HG03103 (cell line): ENCODE data around the gene C3orf52.
"Not testable (repeated sequence)": the region's sequence is repeated elsewhere in the genome, so short reads cannot be mapped to it uniquely, and the experiment has no call there.

Source experiments
- ATAC-seq: cut with Tn5 transposase; IDR thresholded peaks from one replicate; pipeline ENCODE4 v1.9.1; 2021; ENCODE audit warnings: low read depth; ENCODE audit not compliant: unreplicated experiment

C3orf52 gene, protein sequence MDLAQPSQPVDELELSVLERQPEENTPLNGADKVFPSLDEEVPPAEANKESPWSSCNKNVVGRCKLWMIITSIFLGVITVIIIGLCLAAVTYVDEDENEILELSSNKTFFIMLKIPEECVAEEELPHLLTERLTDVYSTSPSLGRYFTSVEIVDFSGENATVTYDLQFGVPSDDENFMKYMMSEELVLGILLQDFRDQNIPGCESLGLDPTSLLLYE

DNA sequence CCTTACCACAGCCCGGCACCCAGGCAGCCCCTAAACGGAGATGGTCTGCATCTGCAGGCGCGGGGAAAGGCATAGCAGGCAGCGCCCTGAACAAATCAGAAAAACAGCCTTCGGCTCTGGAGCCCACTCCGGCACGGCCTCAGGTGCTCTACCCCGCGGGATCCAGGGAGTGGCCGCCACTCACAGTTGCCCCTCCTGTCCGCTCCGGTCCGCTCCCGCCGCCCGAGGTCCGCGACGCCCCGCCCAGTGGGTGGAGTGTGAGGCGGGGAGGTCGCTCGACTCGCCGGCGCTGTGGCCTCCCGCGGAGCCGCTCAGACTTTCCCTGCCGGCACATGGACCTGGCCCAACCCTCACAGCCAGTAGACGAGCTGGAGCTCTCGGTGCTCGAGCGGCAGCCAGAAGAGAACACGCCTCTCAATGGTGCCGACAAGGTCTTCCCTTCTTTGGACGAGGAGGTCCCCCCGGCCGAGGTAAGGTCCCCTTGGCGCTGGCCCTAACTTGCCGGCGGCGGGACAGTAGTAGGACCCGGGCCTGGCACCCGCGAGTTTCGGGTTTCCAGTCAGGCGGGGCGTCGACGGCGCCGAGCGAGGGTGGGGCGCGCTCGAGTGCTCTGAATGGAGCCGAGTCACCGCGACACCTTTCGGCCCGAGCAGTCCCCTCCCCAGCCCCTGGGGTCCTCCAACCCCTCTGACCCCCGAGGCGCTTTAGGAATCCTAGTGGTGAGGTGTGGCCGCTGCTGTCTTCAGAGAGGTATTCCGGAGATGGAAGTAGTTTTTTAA lies at the start of gene C3orf52:
TSS of gene C3orf52 (plus strand) at position 314 of the 779 bp plus-strand sequence. CDS start at position 333, 19 bp downstream.
- peak; percentile 87 for ATAC-seq

DNA sequence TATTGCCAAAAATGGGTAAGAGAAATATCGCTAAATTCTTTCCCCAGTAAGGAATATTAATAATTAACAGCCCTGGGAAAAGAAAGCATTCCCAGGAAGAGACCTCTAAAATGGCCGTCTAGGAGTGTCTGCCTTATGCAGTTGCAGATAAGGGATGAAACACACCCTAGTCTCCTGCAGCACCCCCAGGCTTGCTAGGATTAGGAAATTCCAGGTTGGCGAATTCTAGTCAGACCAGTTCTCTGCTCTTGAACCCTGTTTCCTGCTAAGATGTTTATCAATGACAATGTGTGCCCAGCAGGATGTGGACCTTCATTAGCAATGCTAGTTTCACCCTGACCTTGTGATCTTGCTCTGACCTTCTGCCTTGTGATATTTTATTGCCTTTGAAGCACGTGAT lies 49.0 kb upstream of the C3orf52 start:
- ATAC-seq = not testable (repeated sequence)

DNA sequence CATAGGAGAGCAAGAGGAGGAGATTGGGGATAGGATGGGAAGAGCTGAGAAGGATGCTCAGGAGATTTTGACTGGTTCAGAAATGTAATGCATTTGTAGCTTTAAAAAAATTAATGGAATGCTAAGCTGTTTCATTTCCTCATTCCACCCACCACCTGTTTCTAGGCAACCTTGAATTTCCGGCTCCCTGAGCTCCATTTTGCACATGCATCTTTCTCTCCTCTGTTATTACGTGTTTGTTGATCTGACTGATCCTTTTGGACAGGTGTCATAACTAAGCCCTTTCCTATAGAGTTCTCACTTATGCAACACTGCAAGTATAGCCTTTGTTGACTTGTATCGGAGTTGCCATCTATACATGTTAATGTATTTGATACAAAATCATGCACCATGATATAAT lies 47.3 kb upstream of the C3orf52 start:
- ATAC-seq = peak; percentile 67

DNA sequence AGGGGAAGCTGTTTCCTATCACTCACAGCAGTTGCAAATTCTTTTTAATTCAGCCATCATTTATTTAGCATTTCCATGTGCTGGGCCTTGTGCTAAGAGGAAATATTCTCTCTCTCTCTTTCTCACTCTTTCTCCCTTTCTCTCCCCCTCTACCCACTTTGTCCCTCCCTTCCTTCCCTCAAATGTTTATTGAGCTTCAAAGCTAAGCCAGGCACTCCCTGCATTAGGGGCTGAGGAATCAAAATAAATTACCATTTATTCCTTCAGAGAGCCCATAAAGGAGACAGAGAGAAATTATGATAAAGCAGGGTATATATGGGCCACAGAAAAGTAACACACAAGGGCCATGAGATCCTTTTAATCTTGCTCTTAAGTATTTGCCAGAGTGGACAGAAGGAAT lies 44.9 kb upstream of the C3orf52 start:
- ATAC-seq = no peak

DNA sequence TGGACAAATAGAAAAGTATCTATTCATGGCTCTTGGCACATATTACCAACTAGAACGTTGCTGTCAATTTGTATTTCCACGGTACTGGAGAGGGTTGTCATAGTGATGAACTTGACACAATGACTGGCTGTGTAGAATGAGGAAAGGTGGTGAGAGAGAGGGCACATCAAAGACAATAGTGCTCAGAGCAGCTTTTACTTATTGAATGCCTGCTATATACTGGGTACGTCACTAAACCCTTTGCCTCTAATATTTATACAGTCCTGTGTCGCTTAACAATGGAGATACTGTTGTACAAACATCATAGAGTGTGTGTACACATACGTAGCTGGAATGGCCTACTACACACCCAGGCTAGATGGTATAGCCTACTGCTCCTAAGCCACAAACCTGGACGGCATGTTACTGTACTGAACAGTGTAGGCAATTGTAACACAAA lies 43.3 kb upstream of the C3orf52 start:
- no peak for ATAC-seq

DNA sequence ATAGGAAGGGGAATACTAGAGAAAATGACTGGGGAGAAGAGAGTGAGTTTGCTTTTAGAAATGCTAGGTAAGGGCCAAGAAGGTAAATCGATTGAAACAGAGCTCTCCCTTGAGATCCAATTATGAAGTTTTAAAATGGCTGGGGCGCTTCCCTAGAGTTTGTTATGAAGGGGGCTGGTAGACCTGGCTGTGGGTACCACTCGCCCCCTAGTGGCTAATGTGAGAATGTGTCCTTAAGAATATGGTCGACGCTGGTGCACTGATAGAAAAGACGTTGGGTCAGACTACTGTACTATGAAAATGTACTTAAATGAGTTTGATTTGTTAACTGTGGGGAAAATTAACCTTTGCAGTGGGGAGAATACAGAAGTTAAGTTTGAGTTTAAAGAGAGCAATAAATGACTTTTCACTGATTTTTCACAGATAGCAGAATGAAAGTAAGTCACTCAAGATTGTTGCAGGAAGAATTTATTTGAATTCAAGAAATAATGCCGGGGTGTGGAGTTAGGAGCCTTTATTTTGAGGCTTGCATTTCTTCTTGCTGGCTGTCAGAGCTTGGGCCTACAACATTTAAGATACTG lies 42.5 kb upstream of the C3orf52 start:
- ATAC-seq = peak; percentile 80

DNA sequence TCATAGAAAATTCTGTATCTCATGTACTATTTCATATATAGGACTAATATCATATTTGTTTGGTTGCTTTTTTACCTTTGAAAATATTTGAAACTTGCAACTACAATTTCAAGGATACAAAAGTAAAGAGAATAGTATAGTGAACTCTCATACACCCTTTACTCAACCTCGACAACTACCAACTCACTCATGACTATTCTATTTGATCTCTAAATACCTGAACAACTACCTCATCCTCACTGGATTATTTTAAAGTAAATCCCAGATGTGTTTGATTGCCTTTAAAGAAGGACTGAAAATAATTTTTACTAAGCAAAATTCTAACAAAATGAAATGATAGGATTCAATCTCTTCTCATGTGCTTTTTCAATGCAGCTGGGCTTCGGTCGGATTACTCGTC lies 39.6 kb upstream of the C3orf52 start:
- no peak for ATAC-seq

DNA sequence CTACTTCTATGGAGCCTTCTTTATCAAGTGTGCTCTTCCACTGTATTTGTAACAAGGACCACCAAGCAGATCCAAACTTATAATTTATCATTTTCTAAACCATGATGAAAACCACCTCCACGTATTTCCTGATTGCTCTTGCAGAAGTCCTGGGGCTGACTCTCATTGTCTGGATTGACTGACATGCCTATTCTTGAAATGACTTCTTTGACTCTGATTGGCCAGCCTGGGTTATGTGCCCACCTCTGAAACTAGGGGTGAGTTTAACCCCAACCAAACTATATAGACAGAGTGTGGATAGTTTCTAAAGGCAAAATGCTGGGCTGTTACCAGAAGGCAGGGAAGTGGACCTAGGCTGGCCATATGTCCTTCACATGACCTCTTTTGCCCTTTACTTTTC lies 38.9 kb upstream of the C3orf52 start:
- no peak for ATAC-seq

DNA sequence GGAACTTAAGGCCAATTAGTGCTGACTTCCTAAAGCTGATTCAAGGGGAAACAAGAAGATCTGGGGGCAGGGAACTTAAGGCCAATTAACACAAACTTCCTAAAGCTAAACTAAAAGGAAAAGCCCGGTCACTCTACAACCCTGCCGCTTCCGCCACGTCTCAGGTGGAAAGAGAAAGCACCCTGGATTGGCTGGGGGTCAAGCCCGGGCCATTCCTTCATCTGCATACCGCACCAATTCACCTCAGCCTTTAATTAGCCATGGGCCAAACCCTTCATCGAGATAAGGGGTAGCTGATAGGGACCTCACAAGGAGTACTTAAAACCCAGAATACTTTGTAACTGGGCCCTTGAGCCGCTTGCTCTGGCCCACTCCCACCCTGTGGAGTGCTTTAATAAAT lies 37.3 kb upstream of the C3orf52 start:
- no peak for ATAC-seq

DNA sequence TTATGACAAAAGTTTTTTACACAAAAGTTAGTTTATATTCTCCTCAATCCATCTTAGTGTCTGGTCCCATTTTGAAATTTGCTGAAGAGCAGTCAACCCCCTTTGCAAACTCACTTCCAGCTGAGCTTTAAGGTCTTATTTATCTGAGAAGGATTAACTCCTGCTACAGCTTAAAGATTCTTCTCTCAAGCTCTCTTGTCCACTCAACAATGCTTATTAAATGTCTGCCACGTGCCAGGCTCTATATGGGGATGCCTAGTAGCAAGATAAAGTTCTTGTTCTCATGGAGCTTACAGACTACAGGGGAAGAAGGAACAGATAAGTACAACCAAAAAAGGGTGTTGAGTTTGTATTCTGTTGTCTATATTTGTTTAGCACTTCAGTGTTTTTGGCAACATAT lies 33.0 kb upstream of the C3orf52 start:
- ATAC-seq = no peak

DNA sequence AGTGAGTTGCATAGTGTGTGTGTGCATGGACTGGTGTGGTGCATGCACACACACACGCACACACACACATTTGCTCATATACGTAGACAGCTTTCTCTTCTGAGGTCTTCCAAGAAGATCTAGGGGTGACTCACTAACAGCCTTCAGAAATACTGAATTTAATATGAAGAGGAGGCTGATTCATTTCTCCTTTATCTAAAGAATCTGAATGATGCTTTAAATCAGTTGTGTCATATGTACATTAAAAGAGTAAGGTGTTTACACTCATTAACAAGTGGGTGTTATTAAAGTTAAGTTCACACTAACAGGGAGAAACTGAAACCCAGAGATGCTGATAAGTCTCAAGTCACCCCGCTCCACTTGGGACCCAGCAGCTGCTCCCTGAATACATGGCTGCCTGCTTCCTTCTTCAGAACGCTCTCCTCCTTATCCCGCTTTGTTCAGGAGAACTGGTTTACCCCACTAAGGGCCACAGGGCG lies 29.7 kb upstream of the C3orf52 start:
- no peak for ATAC-seq

DNA sequence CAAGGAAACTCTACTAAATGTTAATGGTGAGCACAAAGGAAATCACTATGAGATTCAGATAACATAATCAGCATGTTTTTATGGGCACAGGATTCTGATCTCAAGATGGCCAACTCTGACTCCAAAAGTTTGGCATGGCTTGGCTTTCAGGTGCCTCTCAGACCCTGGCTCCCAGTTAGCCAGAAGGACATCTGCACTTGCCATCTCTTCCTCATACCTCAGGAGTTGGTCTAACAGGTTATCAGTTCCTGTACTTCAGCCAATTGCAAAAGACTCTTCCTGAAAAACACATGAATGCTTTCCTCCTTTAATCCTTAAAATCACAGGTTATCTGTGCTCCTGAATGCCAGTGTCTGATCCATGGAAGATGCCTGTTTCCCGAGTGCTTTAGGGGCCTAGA lies 26.7 kb upstream of the C3orf52 start:
- no peak for ATAC-seq

DNA sequence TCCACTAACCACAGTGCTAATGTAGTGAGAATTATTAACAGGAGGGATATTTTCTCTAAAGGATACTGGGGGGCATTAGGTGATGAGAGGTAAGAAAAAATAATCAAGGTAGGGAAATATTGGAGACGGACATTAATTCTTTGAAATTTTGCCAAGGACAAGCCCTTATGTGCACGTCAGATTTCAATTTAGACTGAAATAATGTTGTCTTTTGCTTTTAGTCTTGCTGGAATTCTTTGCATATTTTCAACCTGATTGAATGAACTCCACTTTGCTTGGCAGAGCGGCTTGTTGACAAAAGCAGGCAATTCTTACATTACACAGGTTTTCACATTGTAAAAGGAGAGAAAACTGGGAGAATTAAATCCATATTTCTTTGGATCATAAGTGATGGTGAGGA lies 25.0 kb upstream of the C3orf52 start:
- ATAC-seq = no peak

DNA sequence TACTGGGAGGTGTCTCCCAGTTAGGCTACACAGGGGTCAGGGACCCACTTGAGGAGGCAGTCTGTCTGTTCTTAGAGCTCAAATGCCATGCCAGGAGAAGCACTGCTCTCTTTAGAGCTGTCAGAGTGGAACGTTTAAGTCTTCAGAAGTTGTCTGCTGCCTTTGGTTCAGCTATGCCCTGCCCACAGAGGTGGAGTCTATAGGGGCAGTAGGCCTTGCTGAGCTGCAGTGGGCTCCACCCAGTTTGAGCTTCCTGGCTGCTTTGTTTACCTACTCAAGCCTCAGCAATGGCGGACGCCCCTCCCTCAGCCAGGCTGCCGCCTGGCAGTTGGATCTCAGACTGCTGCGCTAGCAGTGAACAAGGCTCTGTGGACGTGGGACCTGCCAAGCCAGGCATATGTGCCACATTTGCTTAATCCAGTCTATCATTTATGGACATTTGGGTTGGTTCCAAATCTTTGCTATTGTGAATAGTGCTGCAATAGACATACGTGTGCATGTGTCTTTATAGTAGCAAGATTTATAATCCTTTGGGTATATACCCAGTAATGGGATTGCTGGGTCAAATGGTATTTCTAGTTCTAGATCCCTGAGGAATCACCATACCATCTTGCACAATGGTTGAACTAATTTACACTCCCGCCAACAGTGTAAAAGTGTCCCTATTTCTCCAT lies 13.7 kb upstream of the C3orf52 start:
- ATAC-seq = not testable (repeated sequence)

DNA sequence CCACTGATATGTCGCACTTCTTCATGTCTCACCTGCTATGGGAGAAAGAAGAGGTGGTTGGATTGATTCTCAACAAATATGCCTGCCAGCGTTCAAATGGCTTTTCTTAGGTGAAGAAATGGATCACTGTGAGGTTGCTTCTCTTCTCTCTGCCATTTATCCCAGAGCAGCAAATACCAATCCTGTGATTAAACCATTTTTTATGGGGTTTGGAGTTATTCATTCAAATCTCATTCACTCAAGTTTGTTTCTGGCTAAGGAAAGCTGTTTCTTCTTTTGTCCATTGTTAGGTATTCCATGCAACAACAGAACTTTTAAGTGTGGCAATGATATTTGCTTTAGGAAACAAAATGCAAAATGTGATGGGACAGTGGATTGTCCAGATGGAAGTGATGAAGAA lies 12.2 kb upstream of the C3orf52 start:
- no peak for ATAC-seq

DNA sequence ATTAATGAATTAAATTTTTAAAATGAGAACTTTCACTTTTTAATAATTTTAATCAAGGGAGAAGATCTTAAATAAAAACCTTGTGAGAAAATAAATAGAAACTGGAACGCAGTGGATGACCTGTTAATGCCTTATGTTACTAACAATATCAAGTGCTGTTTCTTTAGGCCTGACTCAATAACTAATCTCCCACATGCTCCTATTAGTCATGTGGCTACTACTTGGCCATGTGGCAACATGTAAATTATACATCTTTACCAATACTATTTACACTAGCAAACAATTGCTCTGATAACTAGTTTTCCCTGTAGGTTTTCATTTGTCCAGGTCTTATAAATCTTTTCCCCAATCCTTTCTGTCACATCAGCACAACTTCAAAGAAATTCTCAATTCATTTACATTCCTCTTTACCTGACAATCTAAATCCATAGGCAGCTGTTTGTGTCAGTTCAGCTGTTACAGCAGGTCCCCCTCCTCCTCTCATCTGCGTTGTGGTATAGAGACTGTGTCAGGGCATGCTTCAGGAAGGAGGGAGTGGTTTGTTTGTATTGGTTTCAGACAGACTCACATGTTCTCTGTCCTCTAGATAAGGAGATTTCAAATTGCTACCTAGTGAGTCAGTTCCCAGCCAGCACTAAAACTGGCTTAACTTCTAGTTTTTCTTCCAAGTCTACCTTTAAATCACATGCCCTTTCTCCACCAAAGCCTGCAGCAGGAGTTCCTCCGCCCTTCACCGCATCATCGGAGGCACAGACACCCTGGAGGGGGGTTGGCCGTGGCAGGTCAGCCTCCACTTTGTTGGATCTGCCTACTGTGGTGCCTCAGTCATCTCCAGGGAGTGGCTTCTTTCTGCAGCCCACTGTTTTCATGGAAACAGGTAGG lies 11.3 kb upstream of the C3orf52 start:
- peak; percentile 85 for ATAC-seq

DNA sequence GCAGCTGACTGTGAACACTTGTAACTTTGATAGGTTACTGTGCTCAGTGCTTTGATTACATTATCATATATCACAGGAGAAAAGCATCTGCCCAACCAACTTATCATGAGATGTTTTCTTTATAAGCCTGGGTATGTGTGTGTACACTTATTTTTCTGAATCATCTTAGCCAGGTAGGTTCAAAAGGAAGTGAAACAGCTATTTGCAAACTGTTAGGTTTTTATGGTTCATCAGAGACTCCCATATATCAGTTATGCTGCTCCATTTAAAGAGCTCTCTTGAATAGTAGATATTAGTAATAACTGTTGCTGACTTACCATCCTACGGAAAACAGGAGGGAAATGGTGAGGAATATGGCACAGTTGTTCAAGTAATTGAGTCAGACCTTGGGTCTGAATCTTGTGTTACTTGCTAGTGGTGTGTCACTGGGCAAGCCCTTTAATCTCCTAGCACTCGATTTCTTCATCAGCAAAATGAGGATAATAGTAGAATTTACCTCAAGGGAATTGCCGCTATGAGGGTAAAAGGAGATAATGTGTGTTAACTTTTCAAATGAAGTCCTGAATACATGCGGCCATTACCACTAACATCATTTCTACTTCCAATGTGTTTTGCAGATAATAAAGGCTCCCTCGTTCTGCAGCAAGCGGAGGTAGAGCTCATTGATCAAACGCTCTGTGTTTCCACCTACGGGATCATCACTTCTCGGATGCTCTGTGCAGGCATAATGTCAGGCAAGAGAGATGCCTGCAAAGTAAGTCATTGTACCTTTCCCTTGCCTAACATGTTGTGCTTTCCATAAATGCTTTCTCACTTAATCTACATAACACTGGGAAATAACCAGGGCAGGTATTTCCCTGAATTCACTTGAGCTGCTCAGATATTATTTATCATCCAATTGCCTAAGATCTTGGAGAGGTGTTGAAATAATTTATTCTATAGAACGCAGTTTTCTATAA lies 7.8 kb upstream of the C3orf52 start:
- ATAC-seq = no peak

DNA sequence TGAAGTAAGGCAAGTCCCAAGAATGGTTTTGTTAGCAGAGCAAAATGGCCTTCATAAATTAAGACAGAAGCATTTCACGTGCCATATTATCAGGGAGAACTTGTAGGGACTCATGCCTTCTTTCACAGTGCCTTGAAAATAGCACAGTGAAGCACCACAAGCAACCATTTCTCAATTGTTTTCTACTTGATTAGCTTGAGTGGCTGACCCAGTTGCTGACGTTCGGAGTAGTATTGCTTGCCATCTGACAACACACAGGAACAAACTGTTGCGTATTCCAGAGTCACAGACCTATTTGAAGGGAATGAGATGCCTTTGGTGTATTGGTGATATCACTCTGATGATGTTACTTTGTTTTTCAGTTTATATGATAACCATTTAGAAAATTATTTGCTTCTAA lies 3.0 kb upstream of the C3orf52 start:
- no peak for ATAC-seq
